Endothelial cell of hepatic sinusoid (primary cell): Measurements from ENCODE around the gene CPB2.

Experiments
- in situ Hi-C: cut with HindIII; loops from 2 replicates; pipeline ENCODE4 v1.10.0; 2017; ENCODE audit warnings: low sequenced_read_pairs

CPB2 gene, protein sequence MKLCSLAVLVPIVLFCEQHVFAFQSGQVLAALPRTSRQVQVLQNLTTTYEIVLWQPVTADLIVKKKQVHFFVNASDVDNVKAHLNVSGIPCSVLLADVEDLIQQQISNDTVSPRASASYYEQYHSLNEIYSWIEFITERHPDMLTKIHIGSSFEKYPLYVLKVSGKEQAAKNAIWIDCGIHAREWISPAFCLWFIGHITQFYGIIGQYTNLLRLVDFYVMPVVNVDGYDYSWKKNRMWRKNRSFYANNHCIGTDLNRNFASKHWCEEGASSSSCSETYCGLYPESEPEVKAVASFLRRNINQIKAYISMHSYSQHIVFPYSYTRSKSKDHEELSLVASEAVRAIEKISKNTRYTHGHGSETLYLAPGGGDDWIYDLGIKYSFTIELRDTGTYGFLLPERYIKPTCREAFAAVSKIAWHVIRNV

GRCh38 chr13:46104868-46105267 lies at the start of gene CPB2:
TSS of gene CPB2 (minus strand) at chr13:46105033. CDS start at chr13:46105009, 24 bp downstream.
- in situ Hi-C loops = loop anchor here (5.0 kb wide), 1 partner anchor 47 kb away; no protein-coding TSS in a partner anchor

DNA sequence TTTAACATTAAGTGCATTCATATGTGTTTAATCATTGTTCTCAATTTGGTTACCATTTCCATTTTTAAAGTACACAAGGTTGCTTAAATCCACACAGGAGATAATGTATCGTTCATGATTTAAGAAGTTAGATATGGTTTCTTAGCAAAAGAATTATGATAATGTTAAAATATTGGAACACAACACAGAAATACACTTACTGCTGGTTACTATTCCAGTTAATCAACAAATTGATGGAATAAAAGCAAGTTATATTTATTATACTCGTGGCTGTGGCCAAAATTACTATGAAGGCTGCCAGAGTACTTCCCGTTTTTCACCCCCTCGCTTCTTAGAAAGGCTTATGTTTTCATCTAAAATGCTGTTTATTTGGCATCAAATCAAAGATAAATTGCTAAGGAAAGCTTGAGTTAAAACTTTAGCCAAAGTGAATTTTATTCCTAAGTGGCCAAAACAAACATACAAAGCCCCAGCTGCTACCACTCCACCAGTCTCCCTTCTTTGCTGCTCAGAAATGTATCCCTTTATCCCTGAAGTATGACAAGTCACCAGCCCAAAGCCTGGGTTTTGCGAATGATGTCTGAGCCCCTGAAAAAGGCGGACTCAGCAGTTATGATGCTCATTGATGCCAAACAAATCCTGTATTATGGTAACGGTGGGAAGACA lies 49.4 kb upstream of the CPB2 start:
- in situ Hi-C loops = loop anchor here (5.0 kb wide), 1 partner anchor 47 kb away; the partner anchor contains the start of gene CPB2

DNA sequence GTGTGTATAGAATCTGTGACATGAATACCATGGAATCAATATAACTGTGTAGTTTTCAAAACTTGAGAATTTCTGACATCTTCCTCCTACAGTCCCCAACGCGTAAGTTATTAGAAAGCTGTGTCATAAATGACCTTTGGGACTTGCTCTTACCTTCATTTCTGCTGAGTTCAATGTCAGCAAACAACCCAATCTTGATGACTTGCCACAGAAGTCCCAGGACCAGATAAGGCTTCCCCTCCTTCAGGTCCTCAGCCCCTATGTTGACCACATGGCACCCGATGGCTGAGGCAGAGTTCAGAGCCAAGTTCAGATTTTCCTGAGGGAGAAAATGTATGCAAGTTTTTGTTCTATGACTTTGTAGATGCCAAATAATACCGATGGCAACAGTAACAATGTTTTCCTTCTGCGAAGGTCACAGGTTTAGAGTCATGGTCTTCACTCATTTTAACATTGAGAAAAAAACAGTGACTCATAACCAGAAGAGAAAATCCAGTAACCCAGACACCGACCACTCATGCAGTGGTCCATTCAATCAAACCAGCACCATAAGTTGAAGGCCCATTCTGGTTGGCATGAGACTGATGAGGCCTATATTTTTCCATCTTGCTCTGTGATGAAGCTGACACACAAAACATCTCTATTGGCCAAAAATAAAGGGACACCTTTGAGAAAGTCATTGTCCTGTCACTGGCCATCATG lies 47.9 kb upstream of the CPB2 start:
- in situ Hi-C loops = loop anchor here (5.0 kb wide), 1 partner anchor 45 kb away; the partner anchor contains the start of gene CPB2

GRCh38 chr13:46150134-46150693 lies 45.4 kb upstream of the CPB2 start:
- in situ Hi-C loops = loop anchor here (5.0 kb wide), 1 partner anchor 43 kb away; the partner anchor contains the start of gene CPB2

DNA sequence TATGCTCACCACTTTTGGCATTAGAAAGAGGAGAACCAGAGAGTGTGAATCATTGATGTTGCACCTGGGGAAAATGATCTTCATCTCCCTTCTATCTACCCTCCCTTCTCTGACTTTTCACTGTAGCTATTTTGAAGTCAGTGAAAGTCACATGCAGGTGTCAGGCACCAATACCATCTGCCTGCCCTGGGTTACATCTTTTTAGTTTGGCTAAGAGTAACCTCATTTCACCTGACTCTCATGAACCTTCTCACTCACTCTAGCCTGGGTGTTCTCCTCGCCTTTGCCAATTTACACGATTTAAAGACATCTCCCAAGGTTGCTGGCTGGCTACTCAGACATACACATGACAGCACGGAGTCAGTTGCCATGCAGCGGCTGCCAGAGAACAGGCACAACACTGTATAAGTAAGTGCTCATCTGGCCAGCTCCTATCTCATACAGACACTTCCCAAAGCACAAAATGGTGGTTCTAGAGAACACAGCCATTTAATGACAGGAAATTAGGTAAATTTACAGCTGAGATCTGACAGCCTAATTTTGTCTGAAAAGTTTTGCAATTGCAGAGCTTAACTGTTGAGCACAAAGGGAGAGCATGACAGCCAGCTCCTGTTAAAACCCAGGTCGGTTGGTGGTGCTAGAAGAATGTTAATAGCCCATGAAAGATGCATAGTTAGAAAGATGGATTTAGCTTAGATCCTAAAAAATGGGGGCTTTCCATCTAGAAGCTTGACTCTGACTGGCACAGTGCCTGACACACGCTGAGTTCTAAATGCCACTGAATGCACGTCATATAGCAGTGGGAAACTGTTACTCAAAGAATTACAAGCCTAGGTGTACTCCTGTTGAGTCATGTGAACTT lies 44.7 kb upstream of the CPB2 start:
- in situ Hi-C loops = loop anchor here (5.0 kb wide), 1 partner anchor 42 kb away; the partner anchor contains the start of gene CPB2

DNA sequence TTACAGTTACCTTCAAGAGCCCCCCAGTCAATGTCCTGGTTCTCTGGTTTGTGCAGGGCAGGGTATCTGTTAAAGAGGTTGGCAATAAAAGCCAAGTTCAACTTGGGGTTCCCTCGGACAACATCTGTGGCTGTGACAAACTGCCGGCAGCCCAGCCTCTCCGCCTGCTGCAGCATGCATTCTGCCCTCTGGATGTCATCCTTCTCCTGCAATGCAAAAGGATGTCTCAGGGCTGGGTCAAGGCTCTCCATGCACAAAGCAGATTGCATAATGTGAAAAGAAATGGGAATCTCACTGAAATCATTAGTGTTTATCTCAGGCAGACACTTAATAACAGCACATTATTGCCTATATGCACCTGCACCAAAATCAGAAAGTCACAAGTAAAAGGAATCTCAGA lies 42.1 kb upstream of the CPB2 start:
- in situ Hi-C loops = no loop called here

- in situ Hi-C loops = no loop called here
These were observed 41.1 kb upstream of the CPB2 start for GRCh38 chr13:46145950-46146349.

DNA sequence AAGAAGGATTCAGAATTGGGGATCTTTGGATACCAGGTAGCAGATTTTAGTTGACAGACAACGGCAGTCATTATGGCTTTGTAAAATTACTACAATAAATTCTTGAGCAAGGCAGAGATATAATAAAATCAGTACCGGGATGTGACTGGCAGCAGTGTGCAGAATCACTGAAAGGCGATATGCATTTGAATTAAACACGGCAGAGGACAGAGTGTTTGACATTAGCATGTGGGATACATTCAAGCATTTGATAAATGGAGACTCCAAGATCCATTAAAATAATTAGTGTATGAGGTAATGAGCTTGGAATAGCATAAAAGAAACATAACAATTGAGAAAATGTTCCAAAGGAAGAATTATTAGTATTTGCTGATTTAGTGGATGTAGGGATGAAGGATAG lies 40.3 kb upstream of the CPB2 start:
- in situ Hi-C loops = no loop called here

- in situ Hi-C loops = no loop called here
These were observed 38.4 kb upstream of the CPB2 start for GRCh38 chr13:46143184-46143701.

DNA sequence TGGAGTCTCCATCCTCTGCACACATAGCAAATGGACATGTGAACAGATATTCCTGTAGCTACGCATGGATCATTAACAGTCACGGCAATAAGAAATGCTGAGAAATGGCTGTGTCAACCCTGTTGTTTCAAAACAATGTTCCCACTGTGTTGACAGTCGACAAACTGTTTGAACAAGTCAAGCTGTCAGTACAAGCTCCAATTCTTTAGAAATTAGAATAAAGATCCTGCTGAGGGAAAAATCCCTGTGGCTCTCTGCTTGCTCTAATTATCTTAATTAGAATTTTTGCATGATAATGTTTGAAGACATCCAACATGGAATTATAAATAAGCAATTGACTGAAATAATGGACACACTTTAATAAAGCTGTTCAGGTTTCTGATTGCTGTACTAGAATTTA lies 37.9 kb upstream of the CPB2 start:
- in situ Hi-C loops = no loop called here

DNA sequence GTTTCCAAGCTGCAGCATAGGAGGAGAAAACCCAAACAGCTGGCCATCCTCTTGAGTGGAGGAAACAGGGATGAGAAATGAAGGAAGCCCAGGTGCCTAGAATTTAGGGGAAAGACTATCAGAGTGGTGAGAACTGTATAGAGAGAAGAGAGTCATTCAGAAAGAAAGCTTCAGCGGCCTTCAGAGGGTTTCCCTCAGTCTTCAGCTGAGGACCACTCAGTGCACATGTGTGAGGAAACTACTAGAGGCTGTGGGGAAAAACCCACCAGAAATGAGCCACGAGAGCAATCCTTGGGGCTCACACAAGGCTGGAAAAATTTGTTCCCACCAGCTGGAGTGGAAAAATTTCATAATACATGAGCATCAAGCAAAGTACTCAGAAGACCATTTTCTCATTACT lies 35.2 kb upstream of the CPB2 start:
- in situ Hi-C loops = no loop called here

- in situ Hi-C loops = no loop called here
These were observed 32.9 kb upstream of the CPB2 start for GRCh38 chr13:46137627-46138317.

DNA sequence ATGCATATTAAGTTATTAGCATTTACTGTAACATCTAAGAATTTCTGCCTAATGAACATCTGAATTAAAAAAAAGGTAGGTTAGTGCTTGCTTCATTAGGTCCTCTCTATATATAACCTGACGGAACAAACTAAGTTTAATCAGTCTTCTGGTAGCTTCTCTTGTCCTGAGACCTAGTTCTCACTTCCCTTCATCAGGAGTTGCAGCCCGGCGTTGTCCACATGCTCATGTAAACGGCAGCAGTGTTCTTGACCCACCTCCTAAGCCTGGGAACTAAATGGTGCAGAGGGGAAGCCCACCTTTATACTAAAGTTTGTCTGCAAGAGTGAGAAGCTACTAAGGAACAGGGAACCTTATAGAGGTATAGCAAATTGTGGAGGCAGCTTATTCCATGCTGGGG lies 31.9 kb upstream of the CPB2 start:
- in situ Hi-C loops = no loop called here

- in situ Hi-C loops = no loop called here
These were observed 30.2 kb upstream of the CPB2 start for GRCh38 chr13:46134961-46135522.

DNA sequence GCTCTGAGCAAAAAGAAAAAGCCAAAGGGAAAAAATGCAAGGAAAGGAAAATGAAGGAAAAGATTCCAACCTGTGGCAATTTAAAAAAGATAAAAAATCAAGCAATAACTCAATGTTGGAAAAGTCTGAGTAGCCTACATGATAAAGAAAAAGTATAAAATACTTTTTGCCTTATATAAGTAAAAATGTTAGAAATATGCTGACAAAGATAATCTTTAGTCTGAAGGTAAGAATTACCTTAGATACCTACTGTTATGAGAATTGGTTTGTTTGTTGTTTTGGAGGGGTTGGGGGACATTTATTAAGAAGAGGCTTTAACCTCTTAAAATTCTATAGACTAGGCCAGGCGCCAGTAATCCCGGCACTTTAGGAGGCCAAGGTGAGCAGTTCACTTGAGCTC lies 29.7 kb upstream of the CPB2 start:
- in situ Hi-C loops = no loop called here

- in situ Hi-C loops = no loop called here
These were observed 27.3 kb upstream of the CPB2 start for GRCh38 chr13:46132109-46132508.

DNA sequence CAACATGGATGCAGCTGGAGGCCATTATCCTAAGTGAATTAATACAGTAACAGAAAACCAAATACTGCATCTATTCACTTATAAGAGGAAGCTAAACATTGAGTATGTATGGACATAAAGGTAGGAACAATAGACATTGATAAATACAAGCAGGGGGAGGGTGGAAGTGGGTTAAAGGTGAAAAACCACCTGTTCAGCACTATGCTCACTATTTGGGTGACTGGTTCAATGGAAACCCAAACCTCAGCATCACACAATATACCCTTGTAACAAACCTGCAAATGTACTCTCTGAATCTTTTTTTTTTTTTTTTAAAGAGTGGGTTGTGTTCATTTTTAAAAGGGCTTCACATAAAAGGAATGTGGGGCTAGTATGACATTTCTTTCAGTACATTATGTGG lies 26.9 kb upstream of the CPB2 start:
- in situ Hi-C loops = no loop called here

GRCh38 chr13:46129955-46130618 lies 25.3 kb upstream of the CPB2 start:
- in situ Hi-C loops = no loop called here
